GM23248 (cell line): ENCODE measurements around the gene KRTAP10-10. TPM values are rescaled to one million over a fixed set of nuclear protein-coding genes. Genes with fewer than 3 reads are reported as not detected.
A peak's percentile ranks its signal among the peaks of the same experiment; 100 is the strongest.
"Not testable (repeated sequence)": the region's sequence is repeated elsewhere in the genome, so short reads cannot be mapped to it uniquely, and the experiment has no call there.

Experiments
- DNase-seq: peaks from one replicate; pipeline ENCODE4 v3.0.0-alpha.2; 2015
- H2AFZ ChIP-seq: fragments of 200-600 bp; sonication (generic); 2 replicates; pipeline ENCODE4 v1.6.1; 2016; ENCODE audit warnings: antibody characterized with exemption
- H3F3A ChIP-seq: fragments of 200-600 bp; sonication (generic); 2 replicates; pipeline ENCODE4 v1.6.1; 2016; ENCODE audit warnings: mild to moderate bottlenecking, antibody characterized with exemption, mixed run types; ENCODE audit not compliant: insufficient read depth
- H3K27ac ChIP-seq: fragments of 200-600 bp; sonication (generic); 2 replicates; pipeline ENCODE4 v1.5.1; 2016; ENCODE audit warnings: mild to moderate bottlenecking
- H3K27me3 ChIP-seq: fragments of 200-600 bp; sonication (generic); replicated peaks from 2 replicates; pipeline ENCODE4 v1.6.1; 2016; ENCODE audit warnings: mild to moderate bottlenecking; ENCODE audit not compliant: insufficient read depth
- H3K36me3 ChIP-seq: fragments of 200-600 bp; sonication (generic); 2 replicates; pipeline ENCODE4 v1.6.1; 2016; ENCODE audit warnings: low read depth, mild to moderate bottlenecking
- H3K4me1 ChIP-seq: fragments of 200-600 bp; sonication (generic); 2 replicates; pipeline ENCODE4 v1.6.1; 2016; ENCODE audit warnings: mild to moderate bottlenecking; ENCODE audit not compliant: insufficient read depth
- H3K4me2 ChIP-seq: fragments of 200-600 bp; sonication (generic); one replicate; pipeline ENCODE4 v1.6.1; 2016; ENCODE audit warnings: mild to moderate bottlenecking; ENCODE audit not compliant: unreplicated experiment
- H3K4me3 ChIP-seq: fragments of 200-600 bp; sonication (generic); 2 replicates; pipeline ENCODE4 v1.5.1; 2016; ENCODE audit warnings: mild to moderate bottlenecking
- H3K79me2 ChIP-seq: fragments of 200-600 bp; sonication (generic); 2 replicates; pipeline ENCODE4 v1.6.1; 2016; ENCODE audit warnings: mild to moderate bottlenecking; ENCODE audit not compliant: insufficient read depth
- H3K9ac ChIP-seq: fragments of 200-600 bp; sonication (generic); 2 replicates; pipeline ENCODE4 v1.6.1; 2016; ENCODE audit warnings: mild to moderate bottlenecking
- H3K9me2 ChIP-seq: fragments of 200-600 bp; sonication (generic); 2 replicates; pipeline ENCODE4 v1.6.1; 2016; ENCODE audit warnings: mixed run types, mild to moderate bottlenecking, moderate library complexity; ENCODE audit not compliant: insufficient read depth
- H3K9me3 ChIP-seq: fragments of 200-600 bp; sonication (generic); one replicate; pipeline ENCODE4 v1.6.1; 2017; ENCODE audit warnings: low read depth
- H4K20me1 ChIP-seq: fragments of 200-600 bp; sonication (generic); 2 replicates; pipeline ENCODE4 v1.6.0; 2016; ENCODE audit not compliant: insufficient read depth
- EZH2 ChIP-seq: fragments of 200-600 bp; sonication (generic); IDR thresholded peaks from 2 replicates; pipeline ENCODE4 v1.6.1; 2018; ENCODE audit warnings: antibody characterized with exemption, mild to moderate bottlenecking; ENCODE audit not compliant: insufficient read depth, poor library complexity, severe bottlenecking
- EZH2phosphoT487 ChIP-seq: fragments of 200-600 bp; sonication (generic); IDR thresholded peaks from 2 replicates; pipeline ENCODE4 v1.6.1; 2018; ENCODE audit warnings: antibody characterized with exemption, moderate library complexity, mild to moderate bottlenecking, low read depth; ENCODE audit not compliant: insufficient read depth
- WGBS, 2 experiments: methylation state at CpG; one replicate each; pipeline ENCODE4 v1.1.6; 2015 to 2017; ENCODE audit warnings: low lambda C conversion rate in 2 of 2, low coverage in 1 of 2; ENCODE audit errors: missing lambda C conversion rate in 2 of 2; 5-methylcytosine and 5-hydroxymethylcytosine counted together
- in situ Hi-C: fragments of 300-500 bp; cut with MboI; formaldehyde crosslinking; loops from 2 replicates; pipeline ENCODE4 v1.15.0; 2020
- polyA plus RNA-seq: library from polyadenylated mRNA; unstranded; fragments of >200 nt; fragmentation: Nextera tagmentation; extraction: Ambion mirVana; gene quantifications from 2 replicates; pipeline ENCODE4 v1.2.1, GENCODE V29; 2016
- total RNA-seq: library from RNA; depleted of rRNA; stranded (reverse); fragments of >200 nt; shearing (Covaris generic); gene quantifications from 2 replicates; pipeline ENCODE4 v1.2.3, GENCODE V29; 2014

KRTAP10-10 gene
- total and polyA plus RNA-seq, 2 experiments from 2014 or later: not detected

DNA sequence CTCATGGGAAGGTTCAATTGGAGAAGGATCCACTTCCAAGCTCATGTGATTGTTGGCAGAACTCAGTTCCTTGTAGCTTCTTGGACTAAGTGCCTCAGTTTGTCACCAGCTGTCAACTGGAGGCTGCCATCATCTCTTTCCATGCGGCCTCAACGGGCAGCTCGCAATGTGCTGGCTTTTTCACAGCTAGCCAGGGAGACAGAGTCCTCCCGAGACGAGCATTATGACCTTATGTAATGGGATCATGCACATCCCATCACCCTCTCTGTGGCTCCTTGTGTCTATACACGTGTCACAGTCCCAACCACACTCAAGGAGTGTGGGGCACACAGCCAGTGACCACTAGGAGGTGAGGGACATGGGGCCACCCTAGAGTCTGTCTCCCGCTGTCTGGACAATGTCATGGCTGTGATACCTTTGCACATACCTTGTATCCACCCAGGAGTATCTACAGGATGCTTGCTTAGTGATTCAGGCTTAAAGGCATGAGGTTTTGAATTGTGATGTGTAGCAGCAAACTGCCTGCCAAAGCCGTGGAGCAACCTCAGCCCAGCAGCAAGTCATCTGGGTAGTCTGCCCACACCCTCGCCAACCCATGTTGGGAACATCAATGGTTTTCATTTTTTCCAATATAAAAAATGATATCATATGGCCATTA lies 41.0 kb upstream of the KRTAP10-10 start:
- Histone ChIP-seq H3K9ac (no peak overlapping the region), H3K4me1 (no peaks in the 10 kb centered on the region), H4K20me1 (no peaks in the 10 kb centered on the region), H3F3A (no peaks in the 10 kb centered on the region), H3K36me3 (no peaks in the 10 kb centered on the region), H2AFZ (no peak overlapping the region), H3K4me2 (no peak overlapping the region), H3K4me3 (no peak overlapping the region), H3K27me3 (peaks cover 15% of the 10 kb centered on the region), H3K9me2 (no peaks in the 10 kb centered on the region), H3K79me2 (no peaks in the 10 kb centered on the region), H3K27ac (no peak overlapping the region), H3K9me3 (no peaks in the 10 kb centered on the region)
- in situ Hi-C loops: loop anchor here (25.0 kb wide), 1 partner anchor 534 kb away; no protein-coding TSS in a partner anchor
- 6 to 11% methylated on average over 9 of the region's 9 CpGs for WGBS, 2 experiments
- peak; percentile 34 for DNase-seq
- TF ChIP-seq EZH2 (no peak), EZH2phosphoT487 (no peak)

DNA sequence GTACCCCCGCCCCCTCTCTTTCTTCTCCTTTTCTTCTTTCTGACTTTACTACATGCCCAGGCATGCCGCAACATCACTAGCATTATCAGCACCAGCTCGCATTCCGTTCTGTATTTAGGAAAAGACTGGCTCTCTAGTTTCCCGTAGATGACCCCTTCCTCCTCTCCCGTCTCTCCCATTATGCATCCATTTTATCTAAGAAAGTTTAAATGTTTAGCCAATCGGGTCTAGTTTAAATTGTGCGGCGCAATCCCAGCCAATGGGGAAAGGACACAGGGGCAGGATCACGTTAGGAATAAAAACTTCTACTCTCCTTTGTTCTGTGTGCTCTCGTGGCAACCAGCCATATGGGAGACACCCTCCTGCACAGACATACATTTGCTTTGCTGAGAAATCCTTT lies 39.1 kb upstream of the KRTAP10-10 start:
- 59 to 60% methylated on average over 11 of the region's 11 CpGs for whole genome bisulfite sequencing, 2 experiments
- H3K9me2 ChIP-seq: no peaks in the 10 kb centered on the region
- no peaks in the 10 kb centered on the region for H3F3A ChIP-seq
- H3K9me3 ChIP-seq: no peaks in the 10 kb centered on the region
- peaks cover 15% of the 10 kb centered on the region for H3K27me3 ChIP-seq
- no peak overlapping the region for H3K9ac ChIP-seq
- no peaks in the 10 kb centered on the region for H3K36me3 ChIP-seq
- no peak overlapping the region for H3K27ac ChIP-seq
- no peak for DNase-seq
- TF ChIP-seq EZH2: no peak
- H3K79me2 ChIP-seq: no peaks in the 10 kb centered on the region
- H3K4me3 ChIP-seq: no peak overlapping the region
- no peaks in the 10 kb centered on the region for H3K4me1 ChIP-seq
- no peaks in the 10 kb centered on the region for H4K20me1 ChIP-seq
- H2AFZ ChIP-seq: no peak overlapping the region
- in situ Hi-C loops: loop anchor here (25.0 kb wide), 1 partner anchor 536 kb away; no protein-coding TSS in a partner anchor
- H3K4me2 ChIP-seq: no peak overlapping the region

DNA sequence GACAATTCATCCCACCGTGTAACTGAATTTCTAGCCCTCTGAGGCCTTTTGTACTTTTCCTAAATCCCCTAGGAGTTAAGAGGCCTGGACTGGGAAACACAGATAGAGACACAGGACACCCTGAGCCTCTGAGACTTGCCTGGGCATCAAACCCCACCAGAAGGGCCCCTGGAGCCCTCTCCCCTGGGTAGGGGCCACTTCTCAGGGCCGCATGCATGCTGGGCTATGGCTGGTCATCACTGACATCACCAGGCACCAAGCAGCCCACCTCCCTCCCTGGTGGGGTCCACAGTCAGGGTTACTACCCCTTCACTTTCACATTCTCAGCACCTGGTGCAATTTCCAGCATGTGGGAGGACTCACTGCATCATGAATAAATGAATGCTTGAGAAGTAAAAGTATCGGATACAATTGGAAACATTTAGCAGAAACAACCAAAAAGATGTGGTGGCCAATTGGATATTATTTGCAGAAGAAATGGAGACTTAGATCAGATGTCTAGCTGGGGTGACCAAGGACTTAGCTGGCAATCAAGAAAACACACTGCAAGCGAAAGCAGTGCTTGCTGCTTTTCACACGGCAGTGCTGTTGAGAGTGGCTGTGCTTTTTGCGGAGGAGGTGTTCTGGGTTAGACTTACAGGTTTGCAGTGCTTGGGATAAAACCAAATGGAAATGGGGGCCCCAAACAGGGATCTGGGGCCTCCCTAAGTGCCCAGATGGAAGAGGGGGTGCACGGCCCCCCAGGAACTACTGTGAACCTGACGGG lies 37.7 kb upstream of the KRTAP10-10 start:
- no peak for DNase-seq
- WGBS, 2 experiments: 45 to 52% methylated on average over 8 of the region's 8 CpGs
- H4K20me1 ChIP-seq: no peaks in the 10 kb centered on the region
- H3K36me3 ChIP-seq: no peaks in the 10 kb centered on the region
- peaks cover 20% of the 10 kb centered on the region for H3K27me3 ChIP-seq
- no peak overlapping the region for H3K4me3 ChIP-seq
- H3K4me2 ChIP-seq: no peak overlapping the region
- no peaks in the 10 kb centered on the region for H3F3A ChIP-seq
- no peaks in the 10 kb centered on the region for H3K9me3 ChIP-seq
- no peaks in the 10 kb centered on the region for H3K9me2 ChIP-seq
- TF ChIP-seq EZH2phosphoT487 (no peak), EZH2 (no peak)
- no peak overlapping the region for H2AFZ ChIP-seq
- H3K4me1 ChIP-seq: no peaks in the 10 kb centered on the region
- no peaks in the 10 kb centered on the region for H3K79me2 ChIP-seq
- H3K27ac ChIP-seq: no peak overlapping the region
- in situ Hi-C loops: loop anchor here (25.0 kb wide), 1 partner anchor 537 kb away; no protein-coding TSS in a partner anchor
- no peak overlapping the region for H3K9ac ChIP-seq

DNA sequence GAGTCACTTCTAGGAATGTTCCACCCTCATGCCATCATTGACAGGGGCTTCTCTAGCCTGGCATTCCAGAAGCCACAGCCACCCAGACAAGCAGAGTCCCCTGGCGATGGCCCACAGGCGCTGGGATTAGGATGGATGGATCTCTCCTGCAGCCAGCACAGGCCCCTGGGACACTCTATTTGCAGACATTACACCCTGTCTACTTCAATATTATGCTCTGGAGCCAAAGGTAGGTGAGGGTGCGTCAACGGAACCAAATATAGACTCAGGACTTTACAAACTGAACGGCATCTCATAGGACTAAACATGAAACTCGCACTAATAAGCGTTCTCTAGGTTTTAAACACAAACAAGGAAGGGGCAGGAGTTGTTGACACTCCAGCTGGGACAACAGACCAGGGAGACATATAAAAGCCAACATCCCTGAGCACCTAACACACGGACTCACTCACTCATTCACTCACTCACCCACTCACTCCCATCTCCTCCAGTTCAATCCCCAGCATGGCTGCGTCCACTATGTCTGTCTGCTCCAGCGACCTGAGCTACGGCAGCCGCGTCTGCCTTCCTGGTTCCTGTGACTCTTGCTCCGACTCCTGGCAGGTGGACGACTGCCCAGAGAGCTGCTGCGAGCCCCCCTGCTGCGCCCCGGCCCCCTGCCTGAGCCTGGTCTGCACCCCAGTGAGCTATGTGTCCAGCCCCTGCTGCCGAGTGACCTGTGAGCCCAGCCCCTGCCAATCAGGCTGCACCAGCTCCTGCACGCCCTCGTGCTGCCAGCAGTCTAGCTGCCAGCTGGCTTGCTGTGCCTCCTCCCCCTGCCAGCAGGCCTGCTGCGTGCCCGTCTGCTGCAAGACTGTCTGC lies 36.8 kb upstream of the KRTAP10-10 start, which contains the start of gene KRTAP10-7:
Gene KRTAP10-7, plus strand, starts transcription at position 480 of the 861 bp plus-strand sequence. Its CDS starts 25 bp downstream, at position 505.
- H3K9ac ChIP-seq, DNase-seq, H2AFZ ChIP-seq, H3K4me2 ChIP-seq, H3F3A ChIP-seq, in situ Hi-C loops, H4K20me1 ChIP-seq, H3K9me2 ChIP-seq, H3K27ac ChIP-seq, H3K4me1 ChIP-seq, H3K4me3 ChIP-seq, H3K36me3 ChIP-seq, H3K79me2 ChIP-seq, H3K9me3 ChIP-seq: not testable (repeated sequence)
- peaks cover 21% of the 10 kb centered on the region for H3K27me3 ChIP-seq
- 41 to 45% methylated on average over 21 to 22 of the region's 23 CpGs for WGBS, 2 experiments

DNA sequence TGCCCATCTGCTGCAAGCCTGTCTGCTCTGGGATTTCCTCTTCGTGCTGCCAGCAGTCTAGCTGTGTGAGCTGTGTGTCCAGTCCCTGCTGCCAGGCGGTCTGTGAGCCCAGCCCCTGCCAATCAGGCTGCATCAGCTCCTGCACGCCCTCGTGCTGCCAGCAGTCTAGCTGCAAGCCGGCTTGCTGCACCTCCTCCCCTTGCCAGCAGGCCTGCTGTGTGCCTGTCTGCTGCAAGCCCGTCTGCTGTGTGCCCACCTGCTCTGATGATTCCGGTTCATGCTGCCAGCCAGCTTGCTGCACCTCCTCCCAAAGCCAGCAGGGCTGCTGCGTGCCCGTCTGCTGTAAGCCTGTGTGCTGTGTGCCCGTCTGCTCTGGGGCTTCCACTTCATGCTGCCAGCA lies 36.1 kb upstream of the KRTAP10-10 start:
- H3K9ac ChIP-seq, H3F3A ChIP-seq, DNase-seq, H3K27ac ChIP-seq, H3K4me2 ChIP-seq, H3K4me1 ChIP-seq, H4K20me1 ChIP-seq, H3K36me3 ChIP-seq, H3K9me2 ChIP-seq, H3K9me3 ChIP-seq, H2AFZ ChIP-seq, in situ Hi-C loops, H3K79me2 ChIP-seq, H3K4me3 ChIP-seq: not testable (repeated sequence)
- H3K27me3 ChIP-seq: peaks cover 21% of the 10 kb centered on the region; the same call in 1 of the 2 replicates
- WGBS, 2 experiments: 19 to 22% methylated on average over 9 to 10 of the region's 10 CpGs
